Aorta (tissue), 5 donors: Measurements from ENCODE around the gene INSL3. TPM values are rescaled to one million over a fixed set of nuclear protein-coding genes. Genes with fewer than 3 reads are reported as not detected.

ENCODE experiments used
- ATAC-seq: fragments of 200-7000 bp; cut with Tn5 transposase; one replicate; pipeline ENCODE4 v1.9.1; 2022; ENCODE audit warnings: moderate library complexity; ENCODE audit not compliant: low FRiP score
- DNase-seq, 2 donors: peaks; one replicate each; pipeline ENCODE4 v3.0.0-alpha.2; 2020
- H3K27ac ChIP-seq, 2 donors: one replicate each; pipeline ENCODE4 v1.5.1; 2013; ENCODE audit warnings: low read length in 2 of 2, mild to moderate bottlenecking in 2 of 2, moderate library complexity in 2 of 2, control low read depth in 1 of 2, inconsistent platforms in 1 of 2, low read depth in 1 of 2
- H3K27me3 ChIP-seq, 2 donors: one replicate each; pipeline ENCODE4 v1.6.1; 2013; ENCODE audit warnings: control low read depth in 1 of 2, low read length in 1 of 2, mild to moderate bottlenecking in 1 of 2, moderate library complexity in 1 of 2; ENCODE audit not compliant: insufficient read depth in 2 of 2, control insufficient read depth in 1 of 2
- H3K36me3 ChIP-seq, 2 donors: one replicate each; pipeline ENCODE4 v1.6.1; 2013; ENCODE audit warnings: control low read depth in 1 of 2, low read length in 1 of 2, mild to moderate bottlenecking in 1 of 2; ENCODE audit not compliant: insufficient read depth in 2 of 2, control insufficient read depth in 1 of 2
- H3K4me1 ChIP-seq, 2 donors: one replicate each; pipeline ENCODE4 v1.6.1; 2013; ENCODE audit warnings: low read length in 2 of 2, control low read depth in 1 of 2, mild to moderate bottlenecking in 1 of 2, moderate library complexity in 1 of 2; ENCODE audit not compliant: insufficient read depth in 2 of 2, control insufficient read depth in 1 of 2
- H3K4me3 ChIP-seq, 2 donors: one replicate each; pipeline ENCODE4 v1.5.1; 2013; ENCODE audit warnings: low read length in 2 of 2, control low read depth in 1 of 2, mild to moderate bottlenecking in 1 of 2
- H3K9me3 ChIP-seq: one replicate; pipeline ENCODE4 v1.6.1; 2013; ENCODE audit warnings: mild to moderate bottlenecking, low read length; ENCODE audit not compliant: control insufficient read depth
- WGBS, 2 donors: extraction: QIAGEN DNeasy Blood & Tissue Kit; methylation state at CpG; one replicate each; pipeline ENCODE4 v1.1.7; 2013; 5-methylcytosine and 5-hydroxymethylcytosine counted together
- intact Hi-C, 2 donors: fragments of 100-400 bp; cut with DNase I; formaldehyde crosslinking; loops; one replicate each; pipeline versions ENCODE4 v1.14.2 to v1.15.0; 2022
- polyA plus RNA-seq, 2 donors: library from polyadenylated mRNA; stranded (reverse); fragments of 200-250 nt; gene quantifications; one replicate each; pipeline ENCODE4 v1.2.3, GENCODE V29; 2013
- total RNA-seq, 2 donors: library from RNA; stranded (reverse); fragmentation: NEBNext Ultra II Directional; extraction: Animal tissue kit (Norgen Biotek cat#: 25700); gene quantifications; one replicate each; pipeline ENCODE4 v1.2.1, GENCODE V29; 2021
- donor health status: healthy with polysubstance abuse.
- donor health status: Bipolar disorder and iron deficiency.
- donor health status: DM: no; HTN: no; CAD: no.
- donor health status: DM: no; HTN: no; CAD: no.
- donor health status: DM: yes; HTN: yes; CAD: no.

The INSL3 gene
- total and polyA plus RNA-seq, 4 donors: not detected

DNA sequence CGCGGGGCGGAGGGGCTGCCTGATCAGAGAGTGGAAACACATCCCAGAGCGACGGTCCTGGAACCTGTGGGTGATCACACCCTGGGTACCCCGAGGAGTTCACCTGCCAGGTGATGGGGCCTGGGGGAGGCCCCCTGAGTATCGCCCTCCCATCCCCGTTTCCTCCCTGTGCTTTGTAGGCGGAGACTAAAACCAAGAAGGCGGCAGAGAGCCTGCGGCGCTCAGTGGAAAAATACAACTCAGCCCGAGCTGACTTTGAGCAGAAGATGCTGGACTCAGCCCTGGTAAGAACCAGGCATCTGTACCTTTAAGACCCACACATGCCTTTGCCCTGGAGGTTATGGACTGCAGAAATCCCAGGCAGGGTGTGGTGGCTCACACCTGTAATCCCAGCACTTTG lies 50.7 kb downstream of the INSL3 start:
- DNase-seq (no peak), ATAC-seq (no peak)
- Histone ChIP-seq H3K4me1 (no peaks in the 10 kb centered on the region), H3K27ac (no peak overlapping the region), H3K27me3 (no peaks in the 10 kb centered on the region), H3K9me3 (no peaks in the 10 kb centered on the region), H3K36me3 (no peaks in the 10 kb centered on the region), H3K4me3 (no peak overlapping the region)
- intact Hi-C loops: no loop called here
- WGBS, 2 donors: 83% methylated on average over 13 of the region's 13 CpGs

DNA sequence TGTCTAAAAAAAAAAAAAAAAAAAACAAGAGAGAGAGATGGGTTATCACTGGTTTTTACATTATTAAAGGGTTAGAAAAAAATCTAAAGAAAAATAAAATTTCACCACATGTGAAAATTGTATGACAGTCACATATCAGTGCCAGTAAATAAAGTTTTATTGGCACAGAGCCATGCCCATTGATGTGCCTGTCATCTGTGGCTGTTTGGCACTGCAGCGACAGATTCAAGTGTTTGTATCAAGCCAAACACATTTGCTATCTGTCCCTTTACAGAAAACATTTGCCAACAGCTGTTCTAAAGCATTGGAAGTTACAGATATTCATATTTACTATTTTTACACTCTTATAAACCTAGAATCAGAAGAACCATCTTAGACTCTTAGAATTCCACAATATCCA lies 53.8 kb downstream of the INSL3 start:
- H3K36me3 ChIP-seq: no peaks in the 10 kb centered on the region
- no peaks in the 10 kb centered on the region for H3K4me1 ChIP-seq
- intact Hi-C loops: loop anchor here (5.0 kb wide), 1 partner anchor 160 kb away; no protein-coding TSS in a partner anchor
- H3K27ac ChIP-seq: no peak overlapping the region
- no peak overlapping the region for H3K4me3 ChIP-seq
- WGBS, 2 donors: 27 to 34% methylated on average over 1 of the region's 1 CpG
- DNase-seq: no peak
- no peak for ATAC-seq
- H3K27me3 ChIP-seq: no peaks in the 10 kb centered on the region
- no peaks in the 10 kb centered on the region for H3K9me3 ChIP-seq

DNA sequence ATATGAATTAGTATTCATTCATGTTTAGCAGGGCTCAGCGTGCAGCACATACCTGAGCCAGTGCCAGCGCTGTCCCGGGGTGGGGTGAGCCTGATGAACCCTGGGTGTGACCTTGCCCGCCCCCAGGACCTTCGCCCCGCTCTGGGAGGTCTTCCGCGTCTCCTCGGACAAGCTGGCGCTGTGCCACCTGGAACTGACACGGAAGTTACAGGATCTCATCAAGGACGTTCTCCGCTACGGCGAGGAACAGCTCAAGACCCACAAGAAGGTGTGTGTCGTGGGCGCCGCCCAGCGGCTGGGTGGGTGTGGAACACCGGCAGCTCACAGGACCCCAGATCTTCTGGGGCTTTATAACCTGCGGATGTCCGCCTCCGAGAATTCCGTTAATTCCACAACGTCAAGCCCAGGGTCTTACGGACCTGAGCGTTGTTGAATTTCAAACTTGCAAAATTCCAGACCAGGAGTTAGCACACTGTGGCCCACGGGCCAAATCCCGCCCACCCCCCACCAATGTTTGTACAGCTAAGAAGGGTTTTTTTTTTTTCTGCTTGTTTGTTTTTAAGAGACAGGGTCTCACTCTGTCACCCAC lies 54.7 kb downstream of the INSL3 start:
- WGBS, 2 donors: 5 to 9% methylated on average over 29 of the region's 29 CpGs
- H3K27me3 ChIP-seq: no peaks in the 10 kb centered on the region
- peak; percentile 88 to 93 for DNase-seq
- ATAC-seq: peak; percentile 79
- H3K4me1 ChIP-seq: no peaks in the 10 kb centered on the region
- H3K9me3 ChIP-seq: no peaks in the 10 kb centered on the region
- no peaks in the 10 kb centered on the region for H3K36me3 ChIP-seq
- intact Hi-C loops: loop anchor here (5.0 kb wide), 1 partner anchor 159 kb away; no protein-coding TSS in a partner anchor
- H3K27ac ChIP-seq: no peak overlapping the region
- H3K4me3 ChIP-seq: no peak overlapping the region

Other genes with a start within 250 kb of the INSL3 start
- gene UNC13A, start 133.2 kb downstream of the INSL3 start, total RNA-seq: 1 to 10 TPM; 2.4 to 2.8 TPM
- 1 to 10 TPM in 1 of 2 donors, under 1 TPM in 1; 0.38 to 1.3 TPM for gene UNC13A, start 133.2 kb downstream of the INSL3 start, polyA plus RNA-seq
- 10 to 100 TPM; 53.6 to 60.1 TPM for gene MAP1S, start 102.0 kb downstream of the INSL3 start, total RNA-seq
- gene MAP1S, start 102.0 kb downstream of the INSL3 start, polyA plus RNA-seq: 10 to 100 TPM in 1 of 2 donors, 1 to 10 TPM in 1; 9.9 to 18.9 TPM
- 1 to 10 TPM; 2.9 to 6.9 TPM for gene FCHO1, start 70.0 kb downstream of the INSL3 start, total RNA-seq
- gene FCHO1, start 70.0 kb downstream of the INSL3 start, polyA plus RNA-seq: 1 to 10 TPM; 1.5 to 1.6 TPM
- 1 to 10 TPM in 1 of 2 donors, under 1 TPM in 1; 0.42 to 1.9 TPM for gene B3GNT3, start 26.4 kb downstream of the INSL3 start, total RNA-seq
- gene B3GNT3, start 26.4 kb downstream of the INSL3 start, polyA plus RNA-seq: 1 to 10 TPM in 1 of 2 donors, not detected in 1; 4.5 TPM
- gene JAK3, start 26.5 kb upstream of the INSL3 start, total RNA-seq: 10 to 100 TPM; 15.4 to 33.3 TPM
- gene JAK3, start 26.5 kb upstream of the INSL3 start, polyA plus RNA-seq: 1 to 10 TPM; 2.3 to 2.6 TPM
- 1,000 to 10,000 TPM; 1,221 to 1,276 TPM for gene RPL18A, start 38.4 kb upstream of the INSL3 start, total RNA-seq
- 1,000 to 10,000 TPM; 2,303 to 3,237 TPM for gene RPL18A, start 38.4 kb upstream of the INSL3 start, polyA plus RNA-seq
- gene SLC5A5, start 50.4 kb upstream of the INSL3 start, total RNA-seq: not detected
- gene SLC5A5, start 50.4 kb upstream of the INSL3 start, polyA plus RNA-seq: under 1 TPM in 1 of 2 donors, not detected in 1; 0.03 TPM
- gene CCDC124, start 111.5 kb upstream of the INSL3 start, total RNA-seq: 10 to 100 TPM; 48.9 to 58.7 TPM
- gene CCDC124, start 111.5 kb upstream of the INSL3 start, polyA plus RNA-seq: 100 to 1,000 TPM; 123 to 162 TPM
- gene KCNN1, start 145.6 kb upstream of the INSL3 start, total RNA-seq: under 1 TPM in 1 of 2 donors, not detected in 1; 0.13 TPM
- under 1 TPM in 1 of 2 donors, not detected in 1; 0.13 TPM for gene KCNN1, start 145.6 kb upstream of the INSL3 start, polyA plus RNA-seq
- gene ARRDC2, start 186.7 kb upstream of the INSL3 start, total RNA-seq: 10 to 100 TPM; 40.6 to 60.5 TPM
- gene ARRDC2, start 186.7 kb upstream of the INSL3 start, polyA plus RNA-seq: 100 to 1,000 TPM in 1 of 2 donors, 10 to 100 TPM in 1; 82.5 to 104 TPM